Nephron (organoid): ENCODE measurements around the gene PDGFD.
A peak's percentile ranks its signal among the peaks of the same experiment; 100 is the strongest.

Source experiments
- H3K27ac Mint-ChIP-seq, 3 experiments: 2 replicates each; pipeline ENCODE4 v1.8.0; 2020; ENCODE audit warnings: mixed read lengths in 3 of 3, mild to moderate bottlenecking in 2 of 3, moderate library complexity in 1 of 3
- H3K27me3 Mint-ChIP-seq: 2 replicates; pipeline ENCODE4 v1.8.0; 2021; ENCODE audit warnings: low read depth, mild to moderate bottlenecking, moderate library complexity, mixed read lengths
- H3K36me3 Mint-ChIP-seq: 2 replicates; pipeline ENCODE4 v1.8.0; 2020; ENCODE audit warnings: low read depth, mixed read lengths
- H3K4me1 Mint-ChIP-seq: 2 replicates; pipeline ENCODE4 v1.8.0; 2020; ENCODE audit warnings: mixed read lengths
- H3K4me3 Mint-ChIP-seq, 3 experiments: 2 replicates each; pipeline ENCODE4 v1.8.0; 2020; ENCODE audit warnings: mild to moderate bottlenecking in 3 of 3, mixed read lengths in 3 of 3, moderate library complexity in 2 of 3
- H3K9me3 Mint-ChIP-seq: 2 replicates; pipeline ENCODE4 v1.8.0; 2020; ENCODE audit warnings: mixed read lengths
- TF ChIP-seq, protein P1 (sequence below), 3 experiments: fragments of 200-600 bp; sonication (generic); IDR thresholded peaks; one replicate each; pipeline ENCODE4 v1.5.0; 2021; ENCODE audit warnings: antibody characterized with exemption in 3 of 3; ENCODE audit not compliant: unreplicated experiment in 3 of 3

Gene PDGFD

DNA sequence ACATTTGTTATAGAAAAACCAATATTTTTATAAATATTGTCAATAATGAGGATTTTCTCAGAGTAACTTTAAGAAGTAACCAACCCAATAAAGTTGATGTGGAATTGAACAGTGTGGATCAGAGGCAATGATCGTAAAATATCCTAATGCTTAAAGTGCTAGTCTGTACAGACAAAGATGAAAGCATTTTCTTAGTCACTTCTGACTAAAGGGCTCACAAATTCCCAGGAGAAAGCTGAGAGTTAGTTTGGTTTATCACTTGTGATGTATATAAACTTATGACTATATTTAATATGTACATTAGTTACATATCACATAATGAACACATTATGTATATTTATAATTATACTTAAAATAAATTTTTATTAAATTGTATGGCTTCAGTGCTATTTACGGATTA, 152.9 kb downstream of the PDGFD start:
- Mint-ChIP-seq H3K36me3 (no peaks in the 10 kb centered on the region), H3K9me3 (no peaks in the 10 kb centered on the region), H3K4me1 (peaks cover 15% of the 10 kb centered on the region), H3K4me3 (no peak overlapping the region), H3K27ac (no peak overlapping the region), H3K27me3 (peaks cover 4% of the 10 kb centered on the region)
- TF ChIP-seq, protein P1, sequence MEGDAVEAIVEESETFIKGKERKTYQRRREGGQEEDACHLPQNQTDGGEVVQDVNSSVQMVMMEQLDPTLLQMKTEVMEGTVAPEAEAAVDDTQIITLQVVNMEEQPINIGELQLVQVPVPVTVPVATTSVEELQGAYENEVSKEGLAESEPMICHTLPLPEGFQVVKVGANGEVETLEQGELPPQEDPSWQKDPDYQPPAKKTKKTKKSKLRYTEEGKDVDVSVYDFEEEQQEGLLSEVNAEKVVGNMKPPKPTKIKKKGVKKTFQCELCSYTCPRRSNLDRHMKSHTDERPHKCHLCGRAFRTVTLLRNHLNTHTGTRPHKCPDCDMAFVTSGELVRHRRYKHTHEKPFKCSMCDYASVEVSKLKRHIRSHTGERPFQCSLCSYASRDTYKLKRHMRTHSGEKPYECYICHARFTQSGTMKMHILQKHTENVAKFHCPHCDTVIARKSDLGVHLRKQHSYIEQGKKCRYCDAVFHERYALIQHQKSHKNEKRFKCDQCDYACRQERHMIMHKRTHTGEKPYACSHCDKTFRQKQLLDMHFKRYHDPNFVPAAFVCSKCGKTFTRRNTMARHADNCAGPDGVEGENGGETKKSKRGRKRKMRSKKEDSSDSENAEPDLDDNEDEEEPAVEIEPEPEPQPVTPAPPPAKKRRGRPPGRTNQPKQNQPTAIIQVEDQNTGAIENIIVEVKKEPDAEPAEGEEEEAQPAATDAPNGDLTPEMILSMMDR (IDR thresholded peaks at IDR 0.05; ENCODE audit: unreplicated experiment in 3 of 3) = no peak

DNA sequence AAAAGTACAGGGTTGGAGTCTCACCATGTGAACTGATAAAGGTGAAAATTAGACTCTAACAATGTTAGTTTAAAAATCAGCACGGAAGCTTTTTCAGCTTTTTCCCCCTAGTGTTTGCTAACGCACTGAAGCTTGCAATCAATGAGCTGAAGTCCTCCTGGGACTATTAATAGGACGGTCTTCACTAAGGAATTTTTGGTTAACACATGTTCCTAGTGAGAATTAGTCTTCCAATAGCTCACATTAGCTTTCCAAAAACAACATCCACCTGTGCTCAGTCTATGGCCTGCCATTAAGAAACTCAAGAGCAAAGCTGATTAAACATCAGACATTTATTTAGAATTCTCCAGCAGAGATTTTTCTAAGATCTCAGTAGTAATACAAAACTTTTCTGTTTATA, 154.2 kb downstream of the PDGFD start:
- Mint-ChIP-seq H3K9me3 (no peaks in the 10 kb centered on the region), H3K27me3 (peaks cover 4% of the 10 kb centered on the region), H3K36me3 (no peaks in the 10 kb centered on the region), H3K27ac (no peak overlapping the region), H3K4me1 (peaks cover 15% of the 10 kb centered on the region), H3K4me3 (no peak overlapping the region)
- TF ChIP-seq, protein P1 (IDR thresholded peaks at IDR 0.05; ENCODE audit: unreplicated experiment in 3 of 3) = no peak

DNA sequence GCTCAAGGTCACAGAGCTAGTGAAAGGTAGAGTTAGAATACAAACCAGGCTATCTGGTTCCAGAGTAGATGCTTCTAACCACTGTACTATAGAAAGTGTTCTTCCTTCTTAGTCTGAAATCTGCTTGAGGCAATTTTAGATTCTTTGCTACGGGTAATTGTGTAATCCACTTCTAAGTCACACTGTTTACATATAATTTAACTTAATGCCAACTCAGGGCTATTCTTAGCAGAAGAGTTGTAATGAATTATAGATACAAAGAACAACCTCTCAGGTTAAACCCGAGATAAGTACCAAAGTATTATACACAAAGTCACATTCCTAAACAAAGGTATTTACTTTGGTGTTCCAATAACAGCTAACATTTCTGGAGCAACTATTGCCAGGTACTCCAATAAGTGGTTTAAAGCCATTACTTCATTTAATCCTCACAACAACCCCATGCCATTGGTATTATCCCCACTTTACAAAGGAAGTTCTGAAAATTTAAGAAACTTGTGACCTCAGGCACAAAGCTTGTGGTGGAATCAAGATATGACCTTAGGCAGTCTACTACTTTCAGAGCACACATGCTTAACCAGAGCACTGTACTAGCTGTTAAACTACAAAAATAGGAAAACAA, 158.6 kb downstream of the PDGFD start:
- TF ChIP-seq, protein P1 (IDR thresholded peaks at IDR 0.05; ENCODE audit: unreplicated experiment in 3 of 3) = no peak
- H3K4me3 Mint-ChIP-seq = no peak overlapping the region
- peaks cover 7% of the 10 kb centered on the region for H3K27me3 Mint-ChIP-seq
- H3K4me1 Mint-ChIP-seq = peaks cover 10% of the 10 kb centered on the region
- no peaks in the 10 kb centered on the region for H3K9me3 Mint-ChIP-seq
- no peaks in the 10 kb centered on the region for H3K36me3 Mint-ChIP-seq
- H3K27ac Mint-ChIP-seq = no peak overlapping the region

DNA sequence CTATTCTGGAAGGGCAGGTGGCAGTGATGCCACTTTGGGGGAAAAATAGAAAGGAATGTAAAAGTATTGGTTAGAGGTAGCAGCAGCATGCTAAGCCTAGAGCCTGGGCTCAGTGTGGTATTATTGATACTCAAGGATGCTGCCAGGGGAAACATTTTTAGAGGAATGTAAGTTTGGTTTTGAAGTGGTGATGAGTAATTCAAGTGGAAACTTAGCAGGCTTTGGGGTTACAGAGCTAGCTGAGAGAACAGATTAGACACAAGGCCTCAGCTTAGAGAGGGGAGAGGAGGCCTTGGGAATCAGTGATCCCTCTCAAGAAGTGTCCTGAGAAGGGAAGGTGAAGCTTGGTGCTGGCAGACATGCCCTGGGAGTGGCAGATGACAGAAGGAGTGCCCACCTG, 160.5 kb downstream of the PDGFD start:
- H3K27ac Mint-ChIP-seq = no peak overlapping the region
- no peak overlapping the region for H3K4me3 Mint-ChIP-seq
- H3K27me3 Mint-ChIP-seq = peaks cover 7% of the 10 kb centered on the region
- H3K4me1 Mint-ChIP-seq = no peaks in the 10 kb centered on the region
- TF ChIP-seq, protein P1 (IDR thresholded peaks at IDR 0.05; ENCODE audit: unreplicated experiment in 3 of 3) = no peak
- H3K9me3 Mint-ChIP-seq = no peaks in the 10 kb centered on the region
- no peaks in the 10 kb centered on the region for H3K36me3 Mint-ChIP-seq

DNA sequence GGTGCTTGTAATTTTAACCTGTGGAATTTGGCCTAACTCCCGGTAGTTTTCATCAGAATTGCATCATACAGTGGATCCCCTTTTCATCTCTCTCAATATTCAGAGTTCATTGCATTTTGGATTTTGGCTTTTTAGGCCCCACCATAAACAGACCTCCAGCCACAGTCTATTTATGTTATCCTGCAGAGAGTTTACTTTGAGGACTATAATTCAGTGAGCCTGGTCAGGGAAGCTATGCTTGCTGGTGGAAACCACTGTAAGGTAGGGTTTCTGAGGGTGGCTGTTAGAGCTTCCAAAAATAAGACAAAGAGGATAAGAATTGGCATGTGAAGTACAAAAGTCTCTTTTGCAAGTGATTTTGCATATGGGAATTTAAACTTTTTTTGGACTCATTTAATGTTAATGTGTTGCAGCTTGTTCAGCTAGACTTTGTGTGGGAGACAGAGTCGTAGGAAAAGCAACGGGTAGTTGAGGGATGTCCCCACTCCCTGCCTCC, 162.3 kb downstream of the PDGFD start:
- H3K27me3 Mint-ChIP-seq = peaks cover 7% of the 10 kb centered on the region
- no peak overlapping the region for H3K27ac Mint-ChIP-seq
- H3K36me3 Mint-ChIP-seq = no peaks in the 10 kb centered on the region
- TF ChIP-seq, protein P1 (IDR thresholded peaks at IDR 0.05; ENCODE audit: unreplicated experiment in 3 of 3) = no peak
- no peaks in the 10 kb centered on the region for H3K9me3 Mint-ChIP-seq
- no peak overlapping the region for H3K4me3 Mint-ChIP-seq
- no peaks in the 10 kb centered on the region for H3K4me1 Mint-ChIP-seq

DNA sequence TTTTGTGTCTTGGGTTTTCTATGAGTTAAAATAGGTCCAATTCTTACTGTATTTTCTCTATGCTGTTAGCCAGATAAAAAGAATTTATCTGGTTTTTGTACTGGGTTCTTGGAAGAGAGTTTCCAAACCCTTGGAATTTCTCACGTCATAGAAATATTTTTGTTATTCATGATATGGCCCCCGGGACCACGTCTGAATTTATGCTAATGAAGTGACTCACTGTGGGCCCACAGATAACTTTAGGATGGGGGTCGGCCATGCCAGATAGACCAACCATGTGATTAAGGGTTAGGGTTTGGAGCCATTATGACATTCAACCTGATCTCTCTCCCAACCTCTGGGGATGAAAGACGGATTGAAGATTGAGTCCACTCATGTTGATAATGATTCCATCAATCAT, 163.1 kb downstream of the PDGFD start:
- H3K27me3 Mint-ChIP-seq = peaks cover 3% of the 10 kb centered on the region
- TF ChIP-seq, protein P1 (IDR thresholded peaks at IDR 0.05; ENCODE audit: unreplicated experiment in 3 of 3) = no peak
- H3K4me3 Mint-ChIP-seq = no peak overlapping the region
- H3K4me1 Mint-ChIP-seq = no peaks in the 10 kb centered on the region
- no peaks in the 10 kb centered on the region for H3K36me3 Mint-ChIP-seq
- H3K9me3 Mint-ChIP-seq = no peaks in the 10 kb centered on the region
- peak overlapping the region in 1 of 3 experiments; percentile 12 for H3K27ac Mint-ChIP-seq
